GM21528 (cell line): Measurements from ENCODE around the gene TSPYL6.

ENCODE experiments used
- ATAC-seq: cut with Tn5 transposase; IDR thresholded peaks from one replicate; pipeline ENCODE4 v1.9.1; 2021; ENCODE audit warnings: mild to moderate bottlenecking, moderate library complexity; ENCODE audit not compliant: unreplicated experiment, low FRiP score

Gene TSPYL6

DNA sequence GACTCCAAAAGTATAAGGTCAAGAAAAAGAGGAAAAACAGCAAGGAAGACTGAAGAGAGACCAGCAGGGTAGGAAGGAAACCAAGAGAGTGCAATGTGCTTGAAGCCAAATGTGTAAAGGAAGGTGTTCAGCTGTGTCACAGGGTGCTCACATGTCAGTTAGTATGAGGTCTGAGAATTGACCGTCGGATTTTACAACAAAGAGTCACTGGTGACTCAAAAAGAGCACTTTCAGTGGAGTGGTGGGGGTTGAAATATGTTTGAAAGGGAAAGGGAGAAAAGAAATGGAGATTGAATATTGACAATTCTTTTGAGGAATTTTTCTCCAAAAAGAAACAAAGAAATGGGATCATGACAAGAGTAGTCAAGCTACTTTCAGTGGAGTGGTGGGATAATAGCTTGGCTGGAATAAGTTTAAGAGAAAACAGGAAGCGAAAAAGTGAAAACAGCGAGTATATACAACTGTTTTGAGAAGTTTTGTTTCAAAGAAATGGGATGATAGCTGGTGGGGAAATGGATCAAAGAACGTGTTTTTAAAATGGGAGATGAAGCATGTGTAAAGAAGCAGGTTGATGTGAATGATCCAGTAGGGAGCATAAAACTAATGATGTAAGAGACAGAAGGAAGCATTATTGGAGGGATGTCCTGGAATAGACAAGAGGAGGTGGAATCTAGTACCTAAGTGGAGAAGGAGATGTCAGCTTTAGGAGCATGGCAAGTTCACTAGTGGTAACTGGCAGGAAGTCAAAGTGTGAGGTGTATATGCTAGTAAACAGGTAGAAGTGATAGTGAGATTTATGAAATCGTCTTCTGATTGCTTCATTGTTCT, 3.6 kb upstream of the TSPYL6 start:
- peak; percentile 66 for ATAC-seq

DNA sequence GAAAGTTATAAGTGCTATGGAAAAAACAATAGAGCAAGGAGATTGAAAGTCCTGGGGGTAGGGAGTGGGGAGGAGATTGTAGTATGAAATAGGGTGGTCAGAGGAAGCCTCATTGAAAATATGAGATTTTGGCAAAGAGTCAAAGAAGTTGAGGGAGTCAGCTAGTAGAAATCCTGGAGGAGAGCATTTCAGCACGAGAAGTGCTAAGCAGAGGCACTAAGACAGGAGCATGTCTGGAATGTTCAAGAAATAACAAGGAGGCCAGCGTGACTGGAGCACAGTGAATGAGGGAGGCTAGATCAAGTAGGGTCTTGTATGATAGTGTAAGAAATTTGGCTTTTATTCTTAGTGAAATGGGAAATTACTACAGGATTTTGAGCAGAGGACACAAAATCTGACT, 2.1 kb upstream of the TSPYL6 start:
- ATAC-seq, result no peak

GRCh38 chr2:54255230-54256090, 569 bp downstream of the TSPYL6 start:
- ATAC-seq, result no peak

GRCh38 chr2:54254180-54254579, 1.8 kb downstream of the TSPYL6 start:
- no peak for ATAC-seq

GRCh38 chr2:54249629-54250028, 6.4 kb downstream of the TSPYL6 start:
- ATAC-seq, result no peak

DNA sequence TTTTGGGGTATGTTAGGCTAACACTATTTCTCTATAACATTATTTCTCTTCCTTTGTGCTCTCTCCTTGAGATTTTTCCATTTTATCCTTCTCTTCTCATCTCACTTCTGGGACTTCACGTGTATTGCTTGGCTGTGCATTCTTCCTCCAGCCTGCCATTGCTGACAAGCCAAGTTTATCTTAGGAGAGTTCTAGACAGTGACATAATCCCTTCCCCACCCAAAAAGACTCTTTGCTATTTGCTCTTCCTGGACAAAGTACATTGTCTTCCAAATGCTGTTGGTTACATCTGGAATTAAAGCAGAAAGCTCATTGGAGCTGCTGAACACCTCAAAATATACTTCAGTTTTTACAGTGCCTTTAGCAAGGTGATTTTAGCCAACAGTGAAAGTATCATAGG, 8.9 kb downstream of the TSPYL6 start:
- no peak for ATAC-seq

DNA sequence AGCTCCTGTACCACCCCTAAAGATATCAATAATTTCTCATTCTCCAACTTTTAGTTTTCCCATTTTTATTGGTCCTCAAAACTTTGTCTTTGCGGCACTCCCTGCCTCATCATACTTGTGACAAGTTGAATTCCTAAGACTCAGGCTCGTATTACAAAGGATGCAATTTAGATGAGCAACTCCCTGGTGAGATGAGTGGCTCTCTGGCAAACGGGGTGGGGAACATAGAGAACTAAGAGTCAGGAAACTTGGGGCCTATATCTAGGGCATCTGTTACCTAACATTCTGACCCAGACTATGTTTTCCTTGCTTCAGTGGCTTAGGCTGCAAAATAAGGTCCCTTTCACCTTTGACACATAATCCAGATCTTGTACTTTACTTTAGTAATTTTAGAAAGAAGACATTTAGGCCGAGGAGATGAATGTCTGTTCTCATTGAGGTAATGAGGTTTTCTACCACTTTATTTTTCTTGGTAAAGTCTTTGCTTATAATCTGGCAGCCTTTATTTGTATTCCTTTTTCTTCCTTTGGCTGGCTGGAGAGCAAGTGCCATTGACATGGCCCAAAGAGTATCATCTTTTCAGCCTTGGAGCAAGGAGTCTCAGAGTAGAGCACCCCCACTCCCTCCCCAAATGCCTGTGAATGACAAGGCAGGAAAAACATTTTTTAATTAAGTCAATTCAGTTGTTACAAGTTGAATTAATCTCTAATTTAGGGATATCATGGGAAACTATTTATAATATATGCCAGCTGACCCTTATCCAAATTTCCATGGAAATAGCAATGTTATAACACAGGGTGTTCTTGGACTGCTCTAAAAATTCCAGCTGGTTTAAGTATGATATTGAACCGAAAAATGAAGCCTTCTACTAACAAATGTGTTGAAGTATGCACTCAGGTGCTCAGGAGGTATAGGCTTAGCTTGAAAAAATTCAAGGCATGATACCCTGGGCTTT, 15.2 kb downstream of the TSPYL6 start:
- ATAC-seq, result no peak

- no peak for ATAC-seq
Measured at GRCh38 chr2:54239427-54239826, 16.6 kb downstream of the TSPYL6 start.

DNA sequence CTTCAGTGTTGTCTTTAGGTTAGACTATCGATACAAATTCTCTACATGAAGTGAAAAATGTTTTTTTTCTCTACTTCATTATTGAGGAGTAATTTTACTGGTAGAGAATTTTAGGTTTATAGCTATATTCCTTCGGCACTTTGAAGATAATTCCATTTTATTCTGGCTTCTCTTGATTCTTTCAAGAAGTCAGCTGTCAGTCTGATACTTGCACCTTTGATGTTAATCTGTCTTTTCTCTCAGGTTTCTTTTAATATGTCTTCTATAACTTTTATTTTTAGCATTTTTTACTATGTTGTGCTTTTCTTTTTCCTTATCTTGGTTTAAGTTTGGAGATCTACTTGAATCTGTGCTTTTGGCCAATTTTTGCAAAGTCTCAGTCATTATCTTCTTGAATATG, 18.6 kb downstream of the TSPYL6 start:
- no peak for ATAC-seq

GRCh38 chr2:54233832-54234649, 22.0 kb downstream of the TSPYL6 start:
- no peak for ATAC-seq

DNA sequence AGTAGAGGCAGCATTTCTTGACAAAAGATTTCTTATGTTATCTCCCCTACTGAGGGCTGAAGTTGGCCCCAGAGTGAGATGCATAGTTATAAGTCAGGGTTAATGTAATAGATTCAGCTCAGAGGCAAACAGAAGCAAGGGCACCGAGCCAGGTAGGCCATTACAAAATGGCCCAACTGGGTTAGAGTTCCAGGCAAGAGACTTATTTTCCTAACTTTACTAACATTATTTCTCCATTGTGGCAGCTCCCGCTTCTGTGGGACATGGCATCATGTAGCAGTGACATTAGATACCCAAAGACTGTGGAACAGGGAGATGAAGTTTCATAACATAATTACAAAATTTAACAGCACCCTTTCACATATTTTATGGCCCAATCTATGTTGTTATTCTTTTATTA, 27.1 kb downstream of the TSPYL6 start:
- ATAC-seq, result no peak

- ATAC-seq, result no peak
Measured at GRCh38 chr2:54227798-54228197, 28.2 kb downstream of the TSPYL6 start.

DNA sequence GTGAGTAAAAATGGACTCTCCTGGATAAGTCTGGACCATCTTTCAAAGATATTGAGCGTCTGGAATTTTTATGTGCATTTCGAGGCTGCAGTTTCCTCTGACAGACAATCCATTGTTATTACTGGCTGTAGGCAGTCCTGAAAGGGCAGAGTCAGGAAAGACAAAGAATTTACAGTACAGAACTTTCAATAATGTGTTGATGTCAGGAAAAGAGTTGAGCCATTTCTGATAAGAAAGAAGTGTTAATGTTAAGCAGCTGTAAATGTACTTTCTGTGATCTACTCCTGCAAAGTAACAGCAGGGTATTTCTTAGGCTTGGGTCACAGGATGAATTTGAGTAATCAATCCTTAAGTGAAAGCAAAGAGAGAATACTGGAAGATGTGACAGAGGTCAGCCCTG, 29.8 kb downstream of the TSPYL6 start:
- no peak for ATAC-seq

- no peak for ATAC-seq
Measured at GRCh38 chr2:54224997-54225396, 31.0 kb downstream of the TSPYL6 start.

GRCh38 chr2:54213082-54213481, 42.9 kb downstream of the TSPYL6 start:
- ATAC-seq, result no peak

GRCh38 chr2:54212456-54212855, 43.6 kb downstream of the TSPYL6 start:
- ATAC-seq, result no peak

GRCh38 chr2:54209379-54209778, 46.6 kb downstream of the TSPYL6 start:
- no peak for ATAC-seq

- ATAC-seq, result no peak
Measured at GRCh38 chr2:54208364-54209240, 47.4 kb downstream of the TSPYL6 start.

DNA sequence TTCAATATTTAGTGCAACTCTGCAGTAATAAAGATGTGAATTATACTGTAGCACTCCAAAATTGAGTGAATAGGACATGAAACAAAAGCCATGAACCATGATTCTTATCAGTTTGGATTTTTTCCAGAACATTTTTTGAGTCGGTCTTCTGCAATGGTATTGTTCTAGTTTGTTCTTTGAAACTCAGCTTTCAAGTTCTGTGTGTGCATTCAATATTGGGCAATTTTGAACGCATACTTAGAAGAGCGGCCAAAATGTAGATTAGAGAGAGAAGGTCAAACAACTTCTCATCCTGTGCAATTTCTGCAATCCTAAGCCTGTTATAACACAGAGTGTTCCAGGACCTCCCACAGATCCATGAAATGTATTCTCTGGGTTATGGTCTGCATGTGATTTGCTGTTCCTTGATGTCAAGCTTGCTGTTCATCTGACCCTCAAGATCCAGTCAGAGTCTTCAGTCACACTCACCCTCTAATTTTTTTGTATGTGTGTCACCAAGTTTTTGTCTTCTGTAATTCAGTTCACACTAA, 48.3 kb downstream of the TSPYL6 start:
- ATAC-seq, result no peak
